ENCODE measurements around the gene TNS3. TPM values are rescaled to one million over a fixed set of nuclear protein-coding genes. Genes with fewer than 3 reads are reported as not detected.
"Not testable (repeated sequence)": the region's sequence is repeated elsewhere in the genome, so short reads cannot be mapped to it uniquely, and the experiment has no call there.

Gene TNS3
- total RNA-seq, 1 experiment from 2014 or later: 38.2 TPM

- no peak for DNase-seq (ENCODE audit: low read depth)
These were observed 312.8 kb downstream of the TNS3 start for GRCh38 chr7:47268851-47269836.

- DNase-seq (ENCODE audit: low read depth): no peak
These were observed 314.6 kb downstream of the TNS3 start for GRCh38 chr7:47267346-47267745.

- no peak for DNase-seq (ENCODE audit: low read depth)
These were observed 315.1 kb downstream of the TNS3 start for GRCh38 chr7:47266799-47267198.

- peak; percentile 70 for DNase-seq (ENCODE audit: low read depth)
These were observed 315.7 kb downstream of the TNS3 start for GRCh38 chr7:47266131-47266706.

- DNase-seq (ENCODE audit: low read depth): no peak
These were observed 316.3 kb downstream of the TNS3 start for GRCh38 chr7:47265621-47266020.

GRCh38 chr7:47264021-47264651 lies 317.8 kb downstream of the TNS3 start:
- DNase-seq (ENCODE audit: low read depth): no peak

- DNase-seq (ENCODE audit: low read depth): no peak
These were observed 319.0 kb downstream of the TNS3 start for GRCh38 chr7:47262881-47263280.

GRCh38 chr7:47262160-47262559 lies 319.8 kb downstream of the TNS3 start:
- not testable (repeated sequence) for DNase-seq (ENCODE audit: low read depth)

- DNase-seq (ENCODE audit: low read depth): no peak
These were observed 321.6 kb downstream of the TNS3 start for GRCh38 chr7:47260270-47260669.

- no peak for DNase-seq (ENCODE audit: low read depth)
These were observed 322.2 kb downstream of the TNS3 start for GRCh38 chr7:47259682-47260081.

- no peak for DNase-seq (ENCODE audit: low read depth)
These were observed 323.1 kb downstream of the TNS3 start for GRCh38 chr7:47258798-47259197.

GRCh38 chr7:47256016-47256415 lies 325.9 kb downstream of the TNS3 start:
- no peak for DNase-seq (ENCODE audit: low read depth)

- DNase-seq (ENCODE audit: low read depth): no peak
These were observed 326.5 kb downstream of the TNS3 start for GRCh38 chr7:47255441-47255840.

- no peak for DNase-seq (ENCODE audit: low read depth)
These were observed 326.9 kb downstream of the TNS3 start for GRCh38 chr7:47255007-47255406.

- DNase-seq (ENCODE audit: low read depth): peak; percentile 36
These were observed 327.6 kb downstream of the TNS3 start for GRCh38 chr7:47254081-47254977.

GRCh38 chr7:47253650-47254080 lies 328.2 kb downstream of the TNS3 start:
- DNase-seq (ENCODE audit: low read depth): peak; percentile 71

- DNase-seq (ENCODE audit: low read depth): no peak
These were observed 329.2 kb downstream of the TNS3 start for GRCh38 chr7:47252675-47253074.

GRCh38 chr7:47249361-47249760 lies 332.6 kb downstream of the TNS3 start:
- no peak for DNase-seq (ENCODE audit: low read depth)

- DNase-seq (ENCODE audit: low read depth): no peak
These were observed 333.1 kb downstream of the TNS3 start for GRCh38 chr7:47248797-47249196.

GRCh38 chr7:47247132-47247531 lies 334.8 kb downstream of the TNS3 start:
- DNase-seq (ENCODE audit: low read depth): no peak

GRCh38 chr7:47244692-47245091 lies 337.2 kb downstream of the TNS3 start:
- DNase-seq (ENCODE audit: low read depth): no peak
